HEK293 (cell line): ENCODE data around the gene EDA.

Source experiments
- CTCF ChIA-PET: fragments of 350-600 bp; formaldehyde crosslinking; extraction: SDS; loops from one replicate; lab custom pipeline; 2021; ENCODE audit warnings: antibody characterized with exemption; lab: Yijun Ruan, JAX
- POLR2A ChIA-PET: fragments of 300-600 bp; formaldehyde crosslinking; extraction: SDS; loops from one replicate; lab custom pipeline; 2020; ENCODE audit warnings: antibody characterized with exemption, inconsistent platforms; lab: Yijun Ruan, JAX
- H3K27ac ChIP-seq: fragments of 200-500 bp; sonication (Bioruptor generic); 2 replicates; pipeline ENCODE4 v1.5.1; 2014; ENCODE audit warnings: low read depth, low read length, control low read depth, inconsistent platforms; ENCODE audit errors: extremely low read depth
- H3K36me3 ChIP-seq, 2 experiments: fragments of 200-500 bp in 1 of 2; sonication (Bioruptor generic) in 1 of 2; 1 replicate in 1 of 2; 2 replicates in 1 of 2; pipeline ENCODE4 v1.5.1; 2014 to 2017; ENCODE audit warnings: inconsistent platforms in 2 of 2, low read length in 2 of 2; ENCODE audit not compliant: control insufficient read depth in 2 of 2, insufficient read depth in 1 of 2
- H3K4me1 ChIP-seq: fragments of 200-500 bp; sonication (Bioruptor generic); 2 replicates; pipeline ENCODE4 v1.5.1; 2014; ENCODE audit warnings: mild to moderate bottlenecking, low read length, inconsistent platforms; ENCODE audit not compliant: control insufficient read depth, insufficient read depth
- H3K4me3 ChIP-seq: 2 replicates; pipeline ENCODE4 v1.5.1; 2011; ENCODE audit warnings: low read depth, mild to moderate bottlenecking, control low read depth, low read length, moderate library complexity
- H3K9me3 ChIP-seq: fragments of 200-500 bp; sonication (Bioruptor generic); 2 replicates; pipeline ENCODE4 v1.5.1; 2014; ENCODE audit warnings: low read depth, low read length, inconsistent platforms; ENCODE audit not compliant: control insufficient read depth, insufficient read depth
- GLIS1 ChIP-seq: fragments of 450-650 bp; formaldehyde crosslinking; IDR thresholded peaks from 2 replicates; pipeline ENCODE4 v1.5.1; 2016; ENCODE audit warnings: missing biosample characterization, missing genetic modification characterization
- HOXC10 ChIP-seq: sonication (generic); formaldehyde crosslinking; IDR thresholded peaks from 2 replicates; pipeline ENCODE4 v1.8.1; 2023; ENCODE audit warnings: mild to moderate bottlenecking, missing genetic modification reagents
- MEIS1 ChIP-seq: sonication (generic); formaldehyde crosslinking; IDR thresholded peaks from 2 replicates; pipeline ENCODE4 v1.8.1; 2022; ENCODE audit warnings: missing genetic modification reagents, mild to moderate bottlenecking, borderline replicate concordance
- ZBTB1 ChIP-seq: fragments of 450-650 bp; formaldehyde crosslinking; IDR thresholded peaks from 2 replicates; pipeline ENCODE4 v1.5.1; 2016; ENCODE audit warnings: missing biosample characterization, missing genetic modification characterization
- ZBTB21 ChIP-seq: fragments of 450-650 bp; formaldehyde crosslinking; IDR thresholded peaks from 2 replicates; pipeline ENCODE4 v1.5.1; 2017; ENCODE audit warnings: missing biosample characterization, missing genetic modification characterization
- ZNF202 ChIP-seq: fragments of 450-650 bp; formaldehyde crosslinking; IDR thresholded peaks from 2 replicates; pipeline ENCODE4 v1.5.1; 2016; ENCODE audit warnings: missing biosample characterization, missing genetic modification characterization, borderline replicate concordance
- ZNF211 ChIP-seq: fragments of 450-650 bp; formaldehyde crosslinking; IDR thresholded peaks from 2 replicates; pipeline ENCODE4 v1.5.1; 2016; ENCODE audit warnings: low read depth, missing biosample characterization, missing genetic modification characterization
- ZNF391 ChIP-seq: fragments of 450-650 bp; formaldehyde crosslinking; IDR thresholded peaks from 2 replicates; pipeline ENCODE4 v1.5.1; 2016; ENCODE audit warnings: low read depth, missing biosample characterization, missing genetic modification characterization, borderline replicate concordance
- ZNF423 ChIP-seq: fragments of 450-650 bp; formaldehyde crosslinking; IDR thresholded peaks from 2 replicates; pipeline ENCODE4 v1.5.1; 2016; ENCODE audit warnings: missing biosample characterization, missing genetic modification characterization
- ZNF501 ChIP-seq: fragments of 450-650 bp; formaldehyde crosslinking; IDR thresholded peaks from 2 replicates; pipeline ENCODE4 v1.5.1; 2016; ENCODE audit warnings: missing biosample characterization, missing genetic modification characterization
- ZNF560 ChIP-seq: fragments of 450-650 bp; formaldehyde crosslinking; IDR thresholded peaks from 2 replicates; pipeline ENCODE4 v1.5.1; 2017; ENCODE audit warnings: missing biosample characterization, missing genetic modification characterization, borderline replicate concordance
- ZNF561 ChIP-seq: fragments of 450-650 bp; IDR thresholded peaks from 2 replicates; pipeline ENCODE4 v1.5.1; 2018; ENCODE audit warnings: missing biosample characterization, missing genetic modification characterization, borderline replicate concordance
- ZNF596 ChIP-seq: fragments of 450-650 bp; IDR thresholded peaks from 2 replicates; pipeline ENCODE4 v1.5.0; 2018; ENCODE audit warnings: missing biosample characterization, mild to moderate bottlenecking, missing genetic modification characterization, moderate library complexity
- ZNF843 ChIP-seq: fragments of 450-650 bp; formaldehyde crosslinking; IDR thresholded peaks from 2 replicates; pipeline ENCODE4 v1.5.1; 2016; ENCODE audit warnings: missing biosample characterization, missing genetic modification characterization
- TF ChIP-seq, protein P1 (sequence below): fragments of 450-650 bp; formaldehyde crosslinking; IDR thresholded peaks from 2 replicates; pipeline ENCODE4 v1.5.1; 2016; ENCODE audit warnings: missing biosample characterization, missing genetic modification characterization
- TF ChIP-seq, protein P2 (sequence below): fragments of 450-650 bp; formaldehyde crosslinking; IDR thresholded peaks from 2 replicates; pipeline ENCODE4 v1.5.1; 2017; ENCODE audit warnings: missing biosample characterization, missing genetic modification characterization
- TF ChIP-seq, protein P3 (sequence below): fragments of 450-650 bp; formaldehyde crosslinking; IDR thresholded peaks from 2 replicates; pipeline ENCODE4 v1.5.1; 2017; ENCODE audit warnings: missing biosample characterization, missing genetic modification characterization
- TF ChIP-seq, protein P4 (sequence below): fragments of 450-650 bp; formaldehyde crosslinking; IDR thresholded peaks from 2 replicates; pipeline ENCODE4 v1.5.0; 2017; ENCODE audit warnings: missing biosample characterization, missing genetic modification characterization, borderline replicate concordance
- TF ChIP-seq, protein P5 (sequence below): fragments of 450-650 bp; formaldehyde crosslinking; IDR thresholded peaks from 2 replicates; pipeline ENCODE4 v1.5.1; 2016; ENCODE audit warnings: missing biosample characterization, missing genetic modification characterization

EDA gene

DNA sequence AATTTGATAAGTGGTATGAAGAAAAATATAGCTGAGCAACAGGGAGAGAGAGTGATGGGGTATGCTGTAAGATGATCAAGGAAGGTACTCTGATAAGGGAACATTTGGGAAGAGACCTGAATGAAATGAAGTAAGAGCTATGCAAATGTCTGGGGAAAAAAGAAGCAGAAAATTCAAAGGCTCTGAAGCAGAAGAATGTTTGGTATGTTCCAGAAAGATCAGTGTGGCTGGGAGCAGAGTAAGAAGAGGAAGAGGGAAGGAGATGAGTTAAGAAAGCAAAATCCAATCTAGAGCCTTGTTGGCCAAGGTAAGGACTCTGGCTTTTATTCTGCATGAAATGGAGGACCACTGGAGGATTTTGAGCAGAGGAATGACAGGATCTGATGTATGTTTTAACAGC is 343.8 kb downstream of the EDA start:
- no peak overlapping the region for H3K4me3 ChIP-seq
- H3K9me3 ChIP-seq = no peaks in the 10 kb centered on the region
- POLR2A ChIA-PET = no interaction called here
- H3K36me3 ChIP-seq = peaks cover 0 to 2% of the 10 kb centered on the region in 2 experiments; a peak in 1 of 3 replicates
- no peak overlapping the region for H3K27ac ChIP-seq
- CTCF ChIA-PET = no interaction called here
- H3K4me1 ChIP-seq = no peaks in the 10 kb centered on the region
- no peak for TF ChIP-seq ZBTB1 (tag by site-specific recombination)
- TF ChIP-seq, protein P1, sequence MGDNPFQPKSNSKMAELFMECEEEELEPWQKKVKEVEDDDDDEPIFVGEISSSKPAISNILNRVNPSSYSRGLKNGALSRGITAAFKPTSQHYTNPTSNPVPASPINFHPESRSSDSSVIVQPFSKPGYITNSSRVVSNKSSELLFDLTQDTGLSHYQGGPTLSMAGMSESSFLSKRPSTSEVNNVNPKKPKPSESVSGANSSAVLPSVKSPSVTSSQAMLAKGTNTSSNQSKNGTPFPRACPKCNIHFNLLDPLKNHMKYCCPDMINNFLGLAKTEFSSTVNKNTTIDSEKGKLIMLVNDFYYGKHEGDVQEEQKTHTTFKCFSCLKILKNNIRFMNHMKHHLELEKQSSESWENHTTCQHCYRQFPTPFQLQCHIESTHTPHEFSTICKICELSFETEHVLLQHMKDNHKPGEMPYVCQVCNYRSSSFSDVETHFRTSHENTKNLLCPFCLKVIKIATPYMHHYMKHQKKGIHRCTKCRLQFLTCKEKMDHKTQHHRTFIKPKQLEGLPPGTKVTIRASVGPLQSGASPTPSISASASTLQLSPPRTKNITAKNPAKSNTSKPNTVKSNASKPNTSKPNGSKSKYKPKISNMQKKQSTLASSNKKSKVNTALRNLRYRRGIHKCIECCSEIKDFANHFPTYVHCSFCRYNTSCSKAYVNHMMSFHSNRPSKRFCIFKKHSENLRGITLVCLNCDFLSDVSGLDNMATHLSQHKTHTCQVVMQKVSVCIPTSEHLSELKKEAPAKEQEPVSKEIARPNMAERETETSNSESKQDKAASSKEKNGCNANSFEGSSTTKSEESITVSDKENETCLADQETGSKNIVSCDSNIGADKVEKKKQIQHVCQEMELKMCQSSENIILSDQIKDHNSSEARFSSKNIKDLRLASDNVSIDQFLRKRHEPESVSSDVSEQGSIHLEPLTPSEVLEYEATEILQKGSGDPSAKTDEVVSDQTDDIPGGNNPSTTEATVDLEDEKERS (tag by site-specific recombination) = no peak
- TF ChIP-seq, protein P2, sequence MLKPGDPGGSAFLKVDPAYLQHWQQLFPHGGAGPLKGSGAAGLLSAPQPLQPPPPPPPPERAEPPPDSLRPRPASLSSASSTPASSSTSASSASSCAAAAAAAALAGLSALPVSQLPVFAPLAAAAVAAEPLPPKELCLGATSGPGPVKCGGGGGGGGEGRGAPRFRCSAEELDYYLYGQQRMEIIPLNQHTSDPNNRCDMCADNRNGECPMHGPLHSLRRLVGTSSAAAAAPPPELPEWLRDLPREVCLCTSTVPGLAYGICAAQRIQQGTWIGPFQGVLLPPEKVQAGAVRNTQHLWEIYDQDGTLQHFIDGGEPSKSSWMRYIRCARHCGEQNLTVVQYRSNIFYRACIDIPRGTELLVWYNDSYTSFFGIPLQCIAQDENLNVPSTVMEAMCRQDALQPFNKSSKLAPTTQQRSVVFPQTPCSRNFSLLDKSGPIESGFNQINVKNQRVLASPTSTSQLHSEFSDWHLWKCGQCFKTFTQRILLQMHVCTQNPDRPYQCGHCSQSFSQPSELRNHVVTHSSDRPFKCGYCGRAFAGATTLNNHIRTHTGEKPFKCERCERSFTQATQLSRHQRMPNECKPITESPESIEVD (tag by site-specific recombination) = no peak
- TF ChIP-seq ZNF391 (tag by site-specific recombination) = no peak
- TF ChIP-seq, protein P3, sequence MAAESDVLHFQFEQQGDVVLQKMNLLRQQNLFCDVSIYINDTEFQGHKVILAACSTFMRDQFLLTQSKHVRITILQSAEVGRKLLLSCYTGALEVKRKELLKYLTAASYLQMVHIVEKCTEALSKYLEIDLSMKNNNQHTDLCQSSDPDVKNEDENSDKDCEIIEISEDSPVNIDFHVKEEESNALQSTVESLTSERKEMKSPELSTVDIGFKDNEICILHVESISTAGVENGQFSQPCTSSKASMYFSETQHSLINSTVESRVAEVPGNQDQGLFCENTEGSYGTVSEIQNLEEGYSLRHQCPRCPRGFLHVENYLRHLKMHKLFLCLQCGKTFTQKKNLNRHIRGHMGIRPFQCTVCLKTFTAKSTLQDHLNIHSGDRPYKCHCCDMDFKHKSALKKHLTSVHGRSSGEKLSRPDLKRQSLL (tag by site-specific recombination) = no peak
- TF ChIP-seq ZNF423 (tag by site-specific recombination) = no peak
- TF ChIP-seq MEIS1 (CRISPR knock-in tag) = no peak
- TF ChIP-seq ZNF202 (tag by site-specific recombination) = no peak
- no peak for TF ChIP-seq ZNF596
- no peak for TF ChIP-seq ZNF501 (tag by site-specific recombination)
- TF ChIP-seq, protein P4, sequence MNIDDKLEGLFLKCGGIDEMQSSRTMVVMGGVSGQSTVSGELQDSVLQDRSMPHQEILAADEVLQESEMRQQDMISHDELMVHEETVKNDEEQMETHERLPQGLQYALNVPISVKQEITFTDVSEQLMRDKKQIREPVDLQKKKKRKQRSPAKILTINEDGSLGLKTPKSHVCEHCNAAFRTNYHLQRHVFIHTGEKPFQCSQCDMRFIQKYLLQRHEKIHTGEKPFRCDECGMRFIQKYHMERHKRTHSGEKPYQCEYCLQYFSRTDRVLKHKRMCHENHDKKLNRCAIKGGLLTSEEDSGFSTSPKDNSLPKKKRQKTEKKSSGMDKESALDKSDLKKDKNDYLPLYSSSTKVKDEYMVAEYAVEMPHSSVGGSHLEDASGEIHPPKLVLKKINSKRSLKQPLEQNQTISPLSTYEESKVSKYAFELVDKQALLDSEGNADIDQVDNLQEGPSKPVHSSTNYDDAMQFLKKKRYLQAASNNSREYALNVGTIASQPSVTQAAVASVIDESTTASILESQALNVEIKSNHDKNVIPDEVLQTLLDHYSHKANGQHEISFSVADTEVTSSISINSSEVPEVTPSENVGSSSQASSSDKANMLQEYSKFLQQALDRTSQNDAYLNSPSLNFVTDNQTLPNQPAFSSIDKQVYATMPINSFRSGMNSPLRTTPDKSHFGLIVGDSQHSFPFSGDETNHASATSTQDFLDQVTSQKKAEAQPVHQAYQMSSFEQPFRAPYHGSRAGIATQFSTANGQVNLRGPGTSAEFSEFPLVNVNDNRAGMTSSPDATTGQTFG (tag by site-specific recombination) = no peak
- no peak for TF ChIP-seq ZNF843
- no peak for TF ChIP-seq ZNF560 (tag by site-specific recombination)
- TF ChIP-seq ZNF561 (tag by site-specific recombination) = no peak
- no peak for TF ChIP-seq HOXC10 (CRISPR knock-in tag)
- TF ChIP-seq GLIS1 (tag by site-specific recombination) = no peak
- TF ChIP-seq, protein P5, sequence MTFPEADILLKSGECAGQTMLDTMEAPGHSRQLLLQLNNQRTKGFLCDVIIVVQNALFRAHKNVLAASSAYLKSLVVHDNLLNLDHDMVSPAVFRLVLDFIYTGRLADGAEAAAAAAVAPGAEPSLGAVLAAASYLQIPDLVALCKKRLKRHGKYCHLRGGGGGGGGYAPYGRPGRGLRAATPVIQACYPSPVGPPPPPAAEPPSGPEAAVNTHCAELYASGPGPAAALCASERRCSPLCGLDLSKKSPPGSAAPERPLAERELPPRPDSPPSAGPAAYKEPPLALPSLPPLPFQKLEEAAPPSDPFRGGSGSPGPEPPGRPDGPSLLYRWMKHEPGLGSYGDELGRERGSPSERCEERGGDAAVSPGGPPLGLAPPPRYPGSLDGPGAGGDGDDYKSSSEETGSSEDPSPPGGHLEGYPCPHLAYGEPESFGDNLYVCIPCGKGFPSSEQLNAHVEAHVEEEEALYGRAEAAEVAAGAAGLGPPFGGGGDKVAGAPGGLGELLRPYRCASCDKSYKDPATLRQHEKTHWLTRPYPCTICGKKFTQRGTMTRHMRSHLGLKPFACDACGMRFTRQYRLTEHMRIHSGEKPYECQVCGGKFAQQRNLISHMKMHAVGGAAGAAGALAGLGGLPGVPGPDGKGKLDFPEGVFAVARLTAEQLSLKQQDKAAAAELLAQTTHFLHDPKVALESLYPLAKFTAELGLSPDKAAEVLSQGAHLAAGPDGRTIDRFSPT (tag by site-specific recombination) = no peak
- no peak for TF ChIP-seq ZNF211 (tag by site-specific recombination)
- no peak for TF ChIP-seq ZBTB21
